ENCODE measurements around the gene IARS1.
A peak's percentile ranks its signal among the peaks of the same experiment; 100 is the strongest.

Gene IARS1

DNA sequence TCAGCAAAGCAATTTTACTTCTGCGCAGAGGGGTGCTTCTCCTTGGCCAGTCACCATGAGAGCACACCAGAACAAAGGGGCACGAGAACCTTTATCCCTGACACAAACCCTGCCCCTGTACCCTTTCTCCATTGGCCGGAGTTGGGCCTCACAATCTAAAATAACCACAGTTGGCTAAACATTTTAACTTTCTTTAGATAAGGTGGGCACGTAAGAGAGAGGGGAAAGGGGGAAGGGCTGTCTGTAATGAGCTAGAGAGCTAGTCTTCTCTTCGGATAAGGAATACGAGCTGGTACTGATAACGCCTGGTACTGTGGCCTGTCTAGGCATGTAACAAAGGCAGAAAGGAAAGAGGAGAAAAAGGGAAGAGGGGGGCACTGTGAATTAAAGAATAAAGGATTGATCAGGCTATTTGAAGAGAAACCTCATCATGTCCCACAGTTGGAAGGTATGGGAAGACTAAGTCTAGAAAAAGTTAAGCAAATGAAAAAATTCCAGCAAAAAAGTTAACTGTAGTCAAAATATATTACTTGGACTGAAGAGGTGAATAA, 1.8 kb upstream of the IARS1 start:
- DNase-seq: no peak

DNA sequence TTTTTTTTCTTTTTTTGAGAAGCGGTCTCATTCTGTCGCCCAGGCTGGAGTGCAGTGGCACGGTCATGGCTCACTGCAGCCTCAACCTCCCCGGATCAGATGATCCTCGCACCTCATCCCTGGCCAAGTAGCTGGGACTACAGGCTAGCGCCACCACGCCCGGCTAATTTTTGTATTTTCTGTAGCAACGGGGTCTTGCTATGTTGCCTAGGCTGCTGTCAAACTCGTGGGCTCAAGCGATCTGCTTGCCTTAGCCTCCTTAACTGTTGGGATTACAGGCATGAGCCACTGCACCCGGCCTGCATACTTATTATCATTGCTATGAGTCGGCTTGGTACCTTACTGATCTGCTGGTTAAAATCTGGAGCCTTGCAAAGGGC, 790 bp upstream of the IARS1 start:
- peak; percentile 9 for DNase-seq

DNA sequence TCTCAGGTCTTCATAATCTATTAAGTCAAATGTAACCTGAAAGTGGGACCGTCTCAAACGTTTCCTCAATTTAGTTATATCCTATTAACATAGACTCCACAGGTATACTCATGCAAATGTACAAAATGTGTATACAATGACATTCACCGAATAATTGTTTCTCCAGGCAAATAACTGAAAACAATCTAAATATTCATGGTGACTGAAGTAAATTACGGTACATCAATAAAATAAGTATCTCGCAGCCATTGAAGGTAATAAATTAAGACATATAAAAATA, 482 bp downstream of the IARS1 start:
- no peak for DNase-seq

DNA sequence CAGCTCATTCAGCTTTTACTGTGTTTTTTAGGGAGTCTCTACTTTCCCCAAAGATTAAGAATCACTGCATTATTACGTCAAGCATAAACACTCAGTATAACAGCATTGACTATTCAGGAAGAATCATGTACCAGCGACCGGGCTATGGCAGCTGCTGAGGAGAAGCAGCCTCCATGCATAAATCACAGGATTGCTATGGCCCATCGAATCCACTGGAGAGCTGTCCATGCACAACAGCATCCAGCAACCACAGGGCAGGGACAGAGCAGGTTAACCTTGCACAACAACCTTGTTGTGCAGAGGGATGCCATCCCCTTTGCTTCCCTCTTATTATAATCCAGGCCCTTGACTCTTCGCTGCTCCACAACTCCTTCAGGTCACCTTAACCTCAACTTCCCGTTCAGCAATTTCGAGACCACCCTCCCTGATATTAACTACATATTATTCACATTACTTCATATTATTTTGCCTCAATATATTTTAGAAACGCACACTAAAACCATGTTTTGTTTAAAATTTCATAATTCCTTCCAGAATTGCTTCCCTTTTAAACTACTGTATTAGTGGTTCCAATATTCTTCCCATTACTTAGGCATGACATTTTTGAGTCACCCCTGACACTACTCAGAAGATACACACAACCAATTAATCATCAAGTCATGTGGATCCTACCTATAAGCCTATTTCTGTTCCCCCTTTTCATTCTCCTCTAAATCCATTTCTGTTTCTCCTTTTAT, 991 bp downstream of the IARS1 start:
- no peak for DNase-seq

DNA sequence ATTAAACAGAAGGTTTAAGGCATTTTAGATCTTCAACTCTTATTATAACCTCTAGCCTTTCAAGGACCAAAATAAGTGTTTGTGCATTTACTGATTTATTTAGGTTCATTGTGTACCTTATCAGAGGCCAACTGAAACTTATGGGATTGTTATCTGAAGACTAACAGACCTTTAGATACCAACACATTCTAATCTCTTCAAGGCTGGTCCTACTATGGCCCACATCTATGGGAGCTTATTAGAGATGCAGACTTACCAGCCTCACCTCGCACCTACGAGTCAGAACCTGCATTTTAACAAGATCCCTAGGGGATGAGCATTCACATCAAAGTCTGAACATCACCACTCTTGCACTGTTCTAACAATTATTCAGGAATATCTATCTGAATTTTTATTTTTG, 1.9 kb downstream of the IARS1 start:
- DNase-seq: no peak

DNA sequence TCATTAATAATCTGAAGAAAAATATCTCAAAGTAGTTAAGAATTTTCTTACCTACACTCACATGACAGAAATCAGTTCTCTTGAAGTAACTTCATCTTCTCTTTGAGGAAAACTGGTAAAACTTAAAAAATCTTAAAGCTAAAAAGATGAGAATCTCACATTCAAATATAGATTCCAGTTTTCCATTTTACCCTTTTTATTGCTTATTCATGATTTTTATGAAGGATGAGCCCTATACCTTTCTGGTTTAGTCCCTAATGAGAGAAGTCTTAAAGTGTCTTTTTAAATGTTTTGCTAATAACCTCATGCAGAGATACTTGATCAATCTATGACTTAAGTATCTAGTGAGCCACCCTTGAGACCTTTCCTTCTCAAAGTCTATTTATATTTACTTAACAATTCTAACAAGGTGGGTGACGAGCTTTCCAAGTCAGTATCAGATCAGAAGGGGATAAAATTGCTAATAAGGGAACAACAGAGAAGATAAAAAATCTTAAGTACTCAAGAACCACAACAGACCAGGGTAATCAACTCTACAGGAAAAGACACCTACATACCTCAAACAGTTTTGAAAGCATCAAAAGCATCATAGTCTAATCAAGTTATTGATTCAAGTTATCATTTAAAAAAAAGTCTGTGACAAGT, 2.6 kb downstream of the IARS1 start:
- DNase-seq: no peak

DNA sequence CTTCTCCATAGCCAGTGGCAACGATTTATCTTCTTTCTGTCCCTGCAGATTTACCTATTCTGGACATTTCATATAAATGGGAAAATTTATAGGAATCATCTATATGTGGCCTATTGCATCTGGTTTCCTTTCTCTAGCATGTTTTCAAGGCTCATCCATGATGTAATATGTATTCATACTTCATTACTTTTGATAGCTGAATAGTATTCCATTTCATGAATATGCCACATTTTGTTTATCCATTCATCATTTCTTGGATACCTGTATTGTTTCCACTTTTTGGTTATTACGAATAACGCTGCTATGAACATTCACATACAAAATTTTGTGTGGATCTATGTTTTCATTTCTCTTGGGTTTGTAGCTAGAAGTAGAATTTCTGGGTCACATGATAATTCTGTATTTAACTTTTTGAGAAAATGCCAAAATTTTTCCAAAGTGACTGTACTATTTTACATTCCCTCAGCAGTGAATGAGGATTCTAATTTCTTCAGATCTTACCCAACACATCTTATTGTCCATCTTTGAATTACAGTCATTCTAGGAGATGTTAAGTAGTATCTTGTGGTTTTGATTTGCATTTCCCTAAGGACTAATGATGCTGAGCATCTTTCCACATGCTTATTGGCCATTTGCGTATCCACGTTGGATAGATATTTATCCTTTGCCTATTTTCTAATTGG, 3.6 kb downstream of the IARS1 start:
- no peak for DNase-seq

DNA sequence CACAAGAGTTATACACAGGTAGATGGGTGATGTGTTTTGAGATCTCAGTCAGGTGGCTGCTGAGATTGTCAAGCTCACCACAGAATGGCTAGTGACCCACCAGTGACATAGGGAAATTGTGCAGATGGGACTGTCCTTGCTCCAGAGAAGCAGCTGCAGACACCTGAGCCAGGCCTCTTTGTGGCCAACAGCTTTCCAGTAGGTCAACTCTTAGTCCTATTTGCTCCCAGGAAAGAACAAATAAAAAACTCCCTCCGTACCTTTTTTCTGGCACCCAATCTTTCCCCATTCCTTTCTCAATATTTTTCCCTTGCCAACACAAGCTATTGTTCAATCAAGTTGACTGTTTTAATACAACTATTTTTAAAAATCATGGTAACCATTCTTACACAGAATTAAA, 14.2 kb downstream of the IARS1 start:
- DNase-seq: no peak

DNA sequence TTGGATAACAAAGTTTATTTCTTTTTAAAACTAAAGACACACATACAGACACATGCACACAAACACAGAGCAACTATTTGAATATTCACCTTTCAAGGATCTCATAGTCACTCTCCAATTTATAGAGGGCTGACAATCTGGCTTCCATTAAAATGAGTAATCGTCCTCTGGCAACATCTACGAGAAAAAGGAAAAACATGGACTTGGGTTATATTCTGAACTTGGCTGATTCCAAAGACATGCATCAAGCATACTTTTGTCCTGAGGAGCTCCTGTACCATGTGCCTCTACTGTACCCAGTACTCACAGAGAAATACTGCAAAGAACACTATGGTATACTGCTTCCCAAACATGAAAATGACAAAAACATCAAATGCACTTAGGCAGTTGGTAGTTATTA, 15.4 kb downstream of the IARS1 start:
- no peak for DNase-seq

DNA sequence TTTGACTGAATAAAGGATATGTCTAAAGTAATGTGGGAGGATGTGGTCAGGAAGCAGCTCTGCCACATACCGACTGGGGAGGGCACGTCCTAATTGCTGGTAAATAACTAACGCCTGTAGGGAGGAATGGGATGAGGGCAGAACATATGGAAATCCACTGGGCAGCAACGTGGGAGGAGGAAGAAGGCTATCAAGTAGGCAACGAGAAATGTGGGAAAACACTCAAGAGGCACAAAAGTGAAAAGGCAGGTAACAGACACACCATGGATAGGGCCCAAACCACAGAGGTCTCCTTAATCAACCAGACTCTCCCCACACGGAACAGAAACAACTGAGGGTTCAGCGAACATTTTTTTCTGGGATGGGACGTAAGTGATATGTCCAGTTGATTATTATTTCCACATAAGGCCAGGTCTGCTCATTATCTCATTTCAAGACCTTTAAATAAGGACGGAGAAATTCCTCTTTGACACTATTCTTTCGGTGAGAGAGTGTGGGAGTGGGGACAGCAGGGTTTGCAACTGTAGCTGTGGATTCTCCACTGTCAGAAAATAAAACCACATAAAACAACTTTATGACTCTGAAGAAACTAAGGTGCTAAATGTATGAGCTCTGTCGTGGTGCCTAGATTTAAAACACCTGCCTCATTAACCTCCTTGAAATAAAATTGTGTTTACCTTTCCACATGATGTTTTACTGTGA, 17.0 kb downstream of the IARS1 start:
- no peak for DNase-seq

DNA sequence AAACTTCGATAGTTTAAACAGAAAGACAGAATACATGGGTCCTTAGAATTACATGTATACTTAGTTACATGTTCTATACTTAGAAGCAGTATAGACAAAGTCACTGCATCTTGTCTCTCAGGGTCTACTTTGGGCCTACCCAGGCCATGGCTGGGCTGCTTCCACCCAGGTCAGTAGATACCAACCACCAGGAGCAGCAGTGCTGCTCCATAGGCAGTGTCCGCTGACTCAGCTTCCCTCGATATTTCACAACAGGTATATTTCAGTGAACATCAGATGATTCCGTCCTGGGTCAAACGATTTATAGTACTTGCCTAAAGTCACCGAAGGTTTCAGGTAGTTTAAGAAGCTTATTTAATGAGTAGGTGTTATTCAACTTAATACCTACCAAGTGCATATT, 18.0 kb downstream of the IARS1 start:
- DNase-seq: no peak

DNA sequence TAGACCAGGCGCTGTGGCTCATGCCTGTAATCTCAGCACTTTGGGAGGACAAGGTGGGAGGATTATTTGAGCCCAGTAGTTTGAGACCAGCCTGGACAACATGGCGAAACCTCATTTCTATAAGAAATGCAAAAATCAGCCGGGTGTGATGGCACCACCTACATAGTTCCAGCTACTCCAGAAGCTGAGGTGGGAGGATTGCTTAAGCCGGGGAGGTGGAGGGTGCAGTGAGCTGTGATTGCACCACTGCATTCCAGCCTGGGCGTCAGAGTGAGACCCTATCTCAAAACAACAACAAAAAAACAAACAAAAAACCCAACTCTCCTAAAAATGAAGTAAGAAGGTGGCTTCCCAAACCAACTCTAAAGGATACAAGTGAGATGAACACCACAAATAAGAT, 23.0 kb downstream of the IARS1 start:
- no peak for DNase-seq

DNA sequence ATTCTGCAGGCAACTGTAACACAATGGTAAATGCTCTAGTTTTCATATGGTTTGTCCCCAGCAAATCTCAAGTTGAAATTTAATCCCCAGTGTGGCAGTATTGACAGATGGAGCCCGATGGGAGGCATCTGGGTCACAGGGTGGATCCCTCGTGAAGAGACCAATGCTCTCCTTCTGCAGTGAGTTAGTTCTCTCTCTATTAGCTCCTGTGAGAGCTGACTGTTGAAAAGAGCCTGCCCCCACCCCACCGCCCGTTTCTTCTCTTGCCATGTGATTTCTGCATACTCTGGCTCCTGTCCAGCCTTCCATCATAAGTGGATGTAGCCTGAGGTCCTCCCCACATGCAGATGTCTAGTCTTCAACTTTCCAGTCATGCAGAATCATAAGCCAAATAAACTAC, 27.0 kb downstream of the IARS1 start:
- no peak for DNase-seq

DNA sequence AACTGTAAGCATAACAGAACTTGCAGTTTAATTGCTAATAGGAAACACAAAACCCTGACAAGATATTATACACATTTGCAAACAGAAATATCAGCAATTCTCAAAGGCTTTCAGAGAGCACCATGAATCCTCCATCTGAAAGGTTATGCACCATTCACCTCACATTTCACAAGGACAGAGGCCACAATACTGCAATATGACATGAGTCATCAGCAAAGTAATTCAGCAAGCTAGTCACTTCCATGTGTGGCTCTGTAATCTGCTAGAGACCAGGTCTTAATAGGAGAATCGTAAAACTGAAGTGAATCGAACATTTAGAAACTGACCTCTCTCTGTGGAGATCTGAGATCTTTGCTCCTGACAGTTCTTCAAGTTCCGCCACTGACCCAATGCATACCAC, 28.3 kb downstream of the IARS1 start:
- no peak for DNase-seq

DNA sequence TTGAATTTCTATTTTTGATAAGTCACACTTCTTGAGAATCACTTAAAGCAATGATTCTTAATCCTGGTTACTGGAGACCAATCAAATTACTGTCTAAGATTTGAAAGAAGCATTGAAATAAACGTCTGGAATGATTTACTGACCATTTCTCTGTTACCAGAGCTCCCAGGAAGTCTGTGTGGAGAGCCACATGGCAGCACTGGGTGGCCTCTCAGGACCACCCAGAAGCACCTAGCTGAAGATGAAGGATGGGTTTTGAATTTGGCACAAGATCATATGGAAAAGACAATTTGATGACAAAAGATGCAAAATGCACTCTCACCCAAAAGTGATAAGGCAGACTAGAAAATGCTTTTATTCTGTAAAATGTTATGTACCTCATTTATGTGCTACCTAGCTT, 30.4 kb downstream of the IARS1 start:
- no peak for DNase-seq

DNA sequence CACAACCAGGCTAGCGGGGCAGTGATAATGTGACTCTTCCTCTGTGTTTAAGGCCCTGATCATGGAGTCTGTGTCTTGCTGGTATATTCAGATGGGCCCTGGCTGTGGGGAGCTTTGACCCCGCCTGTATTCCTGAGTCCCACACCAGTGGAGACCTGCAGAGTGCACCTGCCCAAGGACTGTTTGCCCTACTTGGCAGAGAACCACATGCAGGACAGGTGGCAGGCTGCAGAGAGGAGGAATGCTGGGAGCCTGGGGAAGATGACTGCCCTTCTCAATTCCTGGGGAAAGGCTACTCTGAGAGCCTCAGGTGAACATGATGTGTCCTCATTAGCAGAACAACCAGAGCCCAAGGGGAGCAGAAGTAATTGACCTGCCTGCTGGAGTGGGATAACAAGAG, 36.2 kb downstream of the IARS1 start:
- DNase-seq: no peak

DNA sequence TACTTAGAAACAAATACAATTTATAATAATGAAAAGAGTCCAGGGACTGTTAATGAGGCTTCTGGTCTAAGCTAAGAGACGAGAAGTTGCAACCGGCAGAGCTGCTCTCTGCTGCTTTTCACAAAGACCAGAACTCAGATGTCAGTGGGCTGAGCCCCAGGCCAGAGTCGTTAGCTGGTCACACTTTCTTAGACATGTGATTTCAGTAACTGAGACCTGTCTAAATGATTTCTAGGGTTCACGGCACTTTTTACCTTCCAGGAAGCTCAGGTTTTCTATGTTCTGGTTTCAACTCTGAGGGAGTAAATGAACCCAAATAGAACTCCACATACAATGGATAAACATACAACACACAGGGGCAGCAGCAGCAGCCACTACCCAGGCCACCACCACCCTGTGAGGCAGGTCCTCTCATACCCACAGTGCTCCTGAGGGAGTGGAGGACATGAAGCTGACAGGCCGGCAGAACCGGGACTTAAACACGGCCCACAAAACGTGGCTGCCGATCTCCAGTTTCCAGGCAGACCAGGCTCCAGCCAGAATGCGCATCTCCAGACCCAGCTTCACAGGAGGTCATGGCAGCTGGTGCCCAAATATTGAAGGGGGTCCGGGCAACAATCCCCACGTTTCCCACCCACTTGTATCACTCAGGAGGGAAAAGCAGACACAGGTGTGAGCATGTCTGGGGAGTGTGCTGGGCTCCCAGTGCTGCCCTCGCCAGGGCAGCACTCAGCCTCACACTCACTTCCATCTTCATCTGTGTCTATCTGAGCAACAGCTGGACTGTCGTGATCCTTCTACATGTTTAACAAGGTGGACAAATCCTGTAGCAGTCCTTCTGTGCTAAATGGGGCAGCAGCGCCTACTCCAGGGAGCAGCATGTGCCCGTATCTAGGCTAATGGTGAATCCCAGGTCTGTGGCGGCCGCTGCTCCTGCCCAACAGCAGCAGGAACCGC, 38.8 kb downstream of the IARS1 start:
- DNase-seq: no peak

DNA sequence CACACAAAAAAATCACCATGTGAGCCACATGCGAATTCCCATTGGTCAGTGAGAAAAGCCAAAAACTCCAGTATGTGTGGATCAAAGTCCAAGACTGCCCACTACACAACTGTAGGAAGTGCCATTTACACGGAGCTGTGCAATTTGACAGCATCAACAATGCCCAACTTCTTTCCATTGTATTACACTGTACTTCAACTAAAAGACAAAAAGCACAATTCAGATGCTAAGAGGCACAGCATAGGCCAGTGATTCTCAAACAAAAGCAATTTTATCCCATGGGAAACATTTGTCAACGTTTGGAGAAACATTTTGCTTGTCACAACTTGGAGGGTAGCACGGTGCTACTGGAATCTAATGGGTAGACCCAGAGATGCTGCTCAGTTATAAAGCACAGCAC, 39.8 kb downstream of the IARS1 start:
- DNase-seq: no peak

DNA sequence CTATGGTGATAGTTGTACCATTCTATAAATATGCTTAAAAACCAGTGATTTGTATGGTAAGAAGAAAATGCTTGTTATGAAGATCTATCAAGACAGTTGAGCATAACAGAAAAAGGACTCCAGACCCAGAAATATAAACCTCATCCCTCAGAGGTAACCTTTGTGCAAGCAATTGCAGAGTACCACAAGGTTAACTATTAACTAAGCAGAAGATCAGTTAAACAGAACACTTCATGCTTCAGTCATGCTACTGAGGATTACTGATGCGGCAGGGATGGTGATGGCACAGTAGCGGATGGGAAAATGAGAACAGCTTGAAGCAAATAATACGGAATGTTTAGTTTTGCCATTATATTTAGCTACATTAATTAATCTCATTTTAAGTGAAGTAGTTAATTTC, 45.5 kb downstream of the IARS1 start:
- no peak for DNase-seq

DNA sequence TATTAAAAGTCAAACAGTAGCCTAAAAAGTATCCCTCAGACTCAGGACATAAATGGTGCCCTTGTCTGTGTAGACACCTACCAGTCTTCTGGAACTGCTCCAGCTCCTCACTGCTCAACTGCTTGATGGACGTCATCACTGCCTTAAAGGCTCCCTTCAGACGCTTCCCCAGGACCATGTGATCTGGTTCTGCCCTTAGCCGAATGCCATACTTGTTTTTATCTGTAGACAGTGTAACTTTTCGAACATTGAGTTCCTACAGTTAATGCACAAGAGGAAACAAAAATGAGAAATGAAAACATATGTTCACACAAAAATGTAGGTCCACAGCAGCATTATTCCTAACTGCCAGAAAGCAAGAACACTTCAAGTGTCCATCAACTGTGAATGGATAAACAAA, 46.2 kb downstream of the IARS1 start:
- DNase-seq: no peak

DNA sequence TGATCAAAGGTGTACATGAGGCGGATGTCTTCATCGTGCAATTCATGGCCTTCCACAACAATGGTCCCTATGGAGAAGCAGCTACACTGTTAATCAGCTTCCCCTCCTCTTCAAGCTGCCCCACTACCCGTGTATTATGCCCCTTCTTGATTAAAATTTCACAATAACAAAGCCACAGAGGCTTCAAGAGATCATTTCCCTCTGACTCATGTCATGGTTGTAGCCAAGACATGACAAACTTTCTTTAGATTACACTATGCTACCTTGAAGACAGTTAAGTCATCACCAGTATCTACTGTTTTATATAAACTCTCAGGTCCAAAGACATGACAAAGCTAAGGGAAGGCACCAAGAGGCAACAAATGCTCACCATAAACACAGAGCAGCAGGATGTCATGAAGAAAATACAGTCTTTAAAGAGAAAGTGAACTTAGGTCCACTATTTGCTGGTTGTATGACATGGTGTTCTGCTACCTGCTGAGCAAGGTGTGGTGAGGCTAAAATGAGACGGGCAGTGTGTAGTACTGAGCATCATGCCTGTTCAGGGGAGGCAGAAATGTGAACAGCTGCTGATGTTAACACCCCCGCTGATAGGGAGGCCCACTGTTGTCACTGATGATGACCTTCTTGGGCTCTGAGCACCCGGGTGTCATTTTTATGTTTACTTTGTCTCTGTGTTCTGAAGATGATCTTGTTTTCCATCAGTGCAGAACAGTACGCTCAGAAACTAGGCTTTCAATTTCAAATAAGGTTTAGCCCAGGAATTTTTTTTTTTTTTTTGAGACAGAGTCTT, 48.3 kb downstream of the IARS1 start:
- DNase-seq: no peak

Measured in NK-92 treated with Interleukin-12 subunit alpha and Interleukin-12 subunit beta, amount 100 ng/mL, for 24 hours (cell line).